ENCODE data around the gene RTP2. TPM values are rescaled to one million over a fixed set of nuclear protein-coding genes. Genes with fewer than 3 reads are reported as not detected.

RTP2 gene
- total RNA-seq, 1 donor from 2014 or later, result not detected

- H3K36me3 ChIP-seq, result no peaks in the 10 kb centered on the region
- peak overlapping the region; percentile 69 for H3K4me3 ChIP-seq
- TF ChIP-seq CTCF (IDR thresholded peaks at IDR 0.05), result no peak
- H3K9me3 ChIP-seq, result no peaks in the 10 kb centered on the region
- peaks cover 56% of the 10 kb centered on the region for H3K4me1 ChIP-seq
- ATAC-seq (peak; percentile 4 to 8), DNase-seq (peak; percentile 86)
- intact Hi-C loops (cut with DNase I), result no loop called here
- H3K27me3 ChIP-seq (ENCODE audit: low read depth), result no peaks in the 10 kb centered on the region
- H3K27ac ChIP-seq, result peak overlapping the region; percentile 99
Measured at GRCh38 chr3:187743195-187744141, 41.1 kb upstream of the RTP2 start.

GRCh38 chr3:187742351-187743171, 40.2 kb upstream of the RTP2 start:
- peak; percentile 46 for DNase-seq
- H3K27ac ChIP-seq, result peak overlapping the region; percentile 99
- peak overlapping the region; percentile 69 for H3K4me3 ChIP-seq
- intact Hi-C loops (cut with DNase I), result no loop called here
- ATAC-seq, result no peak
- no peaks in the 10 kb centered on the region for H3K9me3 ChIP-seq
- no peak for TF ChIP-seq CTCF (IDR thresholded peaks at IDR 0.05)
- no peaks in the 10 kb centered on the region for H3K27me3 ChIP-seq (ENCODE audit: low read depth)
- H3K36me3 ChIP-seq, result no peaks in the 10 kb centered on the region
- H3K4me1 ChIP-seq, result peaks cover 47% of the 10 kb centered on the region

GRCh38 chr3:187741403-187742350, 39.3 kb upstream of the RTP2 start:
- ATAC-seq, result peak; percentile 23 to 31
- intact Hi-C loops (cut with DNase I), result no loop called here

GRCh38 chr3:187740421-187741399, 38.4 kb upstream of the RTP2 start:
- no peaks in the 10 kb centered on the region for H3K27me3 ChIP-seq (ENCODE audit: low read depth)
- H3K9me3 ChIP-seq, result no peaks in the 10 kb centered on the region
- intact Hi-C loops (cut with DNase I), result no loop called here
- DNase-seq, result peak; percentile 83
- peak overlapping the region; percentile 99 for H3K27ac ChIP-seq
- peaks cover 55% of the 10 kb centered on the region for H3K4me1 ChIP-seq
- peak; percentile 25 to 33 for ATAC-seq
- H3K36me3 ChIP-seq, result no peaks in the 10 kb centered on the region
- TF ChIP-seq CTCF (IDR thresholded peaks at IDR 0.05), result peak; percentile 94
- H3K4me3 ChIP-seq, result peak overlapping the region; percentile 69

More at GRCh38 chr3:187741403-187742350, 39.3 kb upstream of the RTP2 start:
- Histone ChIP-seq H3K27ac (peak overlapping the region; percentile 99), H3K4me1 (peaks cover 47% of the 10 kb centered on the region), H3K27me3 (ENCODE audit: low read depth) (no peaks in the 10 kb centered on the region), H3K36me3 (no peaks in the 10 kb centered on the region), H3K4me3 (peak overlapping the region; percentile 69), H3K9me3 (no peaks in the 10 kb centered on the region)
- peak; percentile 88 for TF ChIP-seq CTCF (IDR thresholded peaks at IDR 0.05)
- peak; percentile 87 for DNase-seq

Measured in lower lobe of right lung (tissue), 2 donors.